IPS-18c (cell line): ENCODE results near the gene RAB21.

Experiments used
- H3K4me3 ChIP-seq: 2 replicates; pipeline ENCODE4 v1.7.0; 2013; ENCODE audit warnings: low read depth, mild to moderate bottlenecking, low read length, moderate library complexity; ENCODE audit not compliant: insufficient read depth
- H3K9me3 ChIP-seq: one replicate; pipeline ENCODE4 v1.6.1; 2013; ENCODE audit warnings: mild to moderate bottlenecking, low read length, moderate library complexity; ENCODE audit not compliant: control insufficient read depth, insufficient read depth

RAB21 gene

DNA sequence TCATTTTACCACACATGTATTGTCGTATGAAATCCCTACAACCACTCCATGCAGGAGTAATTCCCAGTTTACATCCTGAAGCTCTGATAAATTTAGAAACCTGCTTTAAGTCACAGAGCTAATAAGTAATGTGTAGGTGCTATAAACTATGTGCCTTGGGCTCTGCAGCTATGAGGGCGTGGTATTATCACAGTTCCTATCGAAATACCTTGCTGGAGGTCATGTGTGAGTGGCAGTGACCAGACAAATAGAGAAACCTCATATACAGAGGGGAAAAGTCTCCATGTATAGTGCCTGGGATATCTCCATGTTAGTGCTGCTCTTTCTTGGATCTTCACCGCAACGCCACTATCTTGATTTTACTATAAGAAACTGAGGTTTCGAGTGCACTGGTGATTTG lies 84.0 kb downstream of the RAB21 start:
- Histone ChIP-seq H3K4me3 (no peak overlapping the region), H3K9me3 (no peaks in the 10 kb centered on the region)

DNA sequence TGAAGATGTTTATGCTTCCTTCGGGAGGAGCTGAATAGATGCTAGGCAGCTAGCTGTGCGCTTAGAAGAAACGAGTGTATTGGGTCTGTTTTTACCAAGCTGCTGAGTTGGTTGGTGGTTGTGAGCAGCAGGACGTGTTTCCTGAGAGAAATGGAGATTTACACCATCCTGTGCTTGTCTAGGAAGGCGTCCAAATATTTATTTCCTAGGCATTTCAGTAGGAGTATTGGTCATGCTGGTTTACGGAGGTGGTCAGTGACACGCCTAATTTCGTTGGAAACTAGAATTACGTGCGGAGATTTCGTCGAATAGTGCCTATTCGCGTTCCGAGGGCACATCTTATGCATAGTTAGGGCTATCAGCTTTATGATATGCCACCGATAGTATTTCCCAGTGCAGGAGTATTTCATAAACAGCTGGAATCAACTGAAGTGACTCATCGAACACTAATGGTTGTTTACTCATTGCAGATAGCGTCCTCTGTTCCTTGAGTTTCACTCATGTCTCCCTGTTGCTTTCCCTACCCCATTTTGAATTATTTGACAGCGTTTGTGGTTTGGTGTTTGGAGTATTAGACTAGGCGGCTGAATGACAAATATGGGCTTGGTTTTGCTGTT lies 85.7 kb downstream of the RAB21 start:
- Histone ChIP-seq H3K4me3 (peak overlapping the region; percentile 95), H3K9me3 (no peaks in the 10 kb centered on the region)

DNA sequence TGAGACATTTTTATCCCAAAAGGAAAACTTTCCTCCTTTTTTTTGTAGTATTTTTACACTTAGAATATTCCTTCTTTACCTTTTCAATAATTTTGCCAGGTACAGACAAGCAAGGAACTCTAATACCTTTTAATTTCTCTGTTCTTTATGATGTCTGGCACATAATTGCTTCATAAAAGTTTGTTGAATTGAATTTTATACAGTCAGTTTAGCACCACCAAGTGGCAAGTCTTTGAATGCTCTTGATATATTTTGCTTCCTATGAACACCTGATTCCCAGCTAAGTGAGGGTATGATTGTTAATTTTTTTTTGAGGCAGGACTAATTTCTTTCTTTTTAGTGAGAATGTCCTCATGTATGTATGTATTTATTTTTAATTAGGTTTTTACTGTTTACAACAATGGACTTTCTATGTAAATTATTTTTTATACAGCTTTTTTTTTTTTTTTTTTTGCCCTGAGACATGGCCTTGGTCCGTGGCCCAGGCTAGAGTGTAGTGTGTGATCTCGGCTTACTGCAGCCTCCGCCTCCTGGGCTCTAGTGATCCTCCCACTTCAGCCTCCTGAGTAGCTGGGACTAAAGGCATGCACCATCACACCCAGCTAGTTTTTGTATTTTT lies 91.8 kb downstream of the RAB21 start:
- no peaks in the 10 kb centered on the region for H3K9me3 ChIP-seq
- no peak overlapping the region for H3K4me3 ChIP-seq

DNA sequence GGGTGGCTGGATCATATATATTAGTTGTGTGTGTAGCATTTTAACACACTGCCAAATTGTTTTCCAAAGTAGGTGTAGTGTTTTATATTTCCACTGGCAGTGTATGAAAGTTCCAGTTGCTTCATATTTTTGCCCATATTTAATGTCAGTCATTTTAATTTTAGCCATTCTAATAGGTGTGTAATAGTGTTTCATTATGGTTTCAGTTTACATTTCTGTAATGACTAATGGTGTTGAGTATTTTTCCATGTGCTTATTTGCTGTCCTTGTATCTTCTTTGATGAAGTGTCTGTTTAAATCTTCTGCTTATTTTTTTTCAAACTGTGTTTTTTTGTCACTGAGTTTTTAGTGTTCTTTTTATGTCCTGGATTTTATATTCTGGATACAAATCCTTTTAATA lies 93.5 kb downstream of the RAB21 start:
- H3K9me3 ChIP-seq, result no peaks in the 10 kb centered on the region
- H3K4me3 ChIP-seq, result no peak overlapping the region

DNA sequence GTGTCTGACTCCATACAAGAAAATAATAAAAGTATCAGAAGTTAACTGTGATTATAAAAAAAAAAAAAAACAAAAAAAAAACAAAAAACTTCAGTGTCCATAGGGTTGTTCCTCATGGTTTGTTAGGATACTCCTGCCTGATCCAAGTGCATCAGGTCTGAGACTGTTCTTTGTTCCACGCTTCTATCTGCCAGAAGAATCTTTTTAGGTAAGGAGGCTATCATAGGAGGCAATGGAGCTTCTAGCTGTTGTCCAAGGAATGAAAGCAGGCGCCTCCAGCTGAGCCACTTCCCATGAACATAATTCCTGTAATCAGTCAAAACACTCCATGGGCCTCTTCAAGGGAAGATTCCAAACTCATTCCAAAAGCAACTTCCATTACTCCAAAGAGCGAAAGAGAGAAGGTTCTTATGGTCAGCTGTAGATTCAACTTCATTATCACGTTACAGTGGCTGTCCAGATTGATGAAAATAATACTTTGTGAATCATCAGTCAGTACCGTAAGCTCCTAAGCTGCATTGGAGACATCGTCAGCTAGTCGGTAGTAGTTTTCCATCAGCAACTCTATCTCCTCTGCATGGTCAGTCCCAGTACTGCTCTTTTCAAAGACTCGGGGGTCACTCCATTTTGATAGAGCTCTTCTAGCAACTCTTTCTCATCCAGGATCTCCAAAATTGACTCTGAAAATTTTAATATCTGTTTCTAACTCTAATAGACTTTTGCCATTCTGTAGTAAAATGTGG lies 94.6 kb downstream of the RAB21 start:
- H3K4me3 ChIP-seq, result no peak overlapping the region
- no peaks in the 10 kb centered on the region for H3K9me3 ChIP-seq
